GM08714 (cell line): ENCODE results near the gene KARS1.

Experiments used
- H3K4me3 ChIP-seq: fragments of 200-500 bp; sonication (Bioruptor generic); 2 replicates; pipeline ENCODE4 v1.5.1; 2014; ENCODE audit warnings: mild to moderate bottlenecking, low read length, inconsistent platforms
- ZNF274 ChIP-seq: IDR thresholded peaks from 2 replicates; pipeline ENCODE4 v1.6.1; 2012; ENCODE audit warnings: mild to moderate bottlenecking, low read depth, low read length

The KARS1 gene

DNA sequence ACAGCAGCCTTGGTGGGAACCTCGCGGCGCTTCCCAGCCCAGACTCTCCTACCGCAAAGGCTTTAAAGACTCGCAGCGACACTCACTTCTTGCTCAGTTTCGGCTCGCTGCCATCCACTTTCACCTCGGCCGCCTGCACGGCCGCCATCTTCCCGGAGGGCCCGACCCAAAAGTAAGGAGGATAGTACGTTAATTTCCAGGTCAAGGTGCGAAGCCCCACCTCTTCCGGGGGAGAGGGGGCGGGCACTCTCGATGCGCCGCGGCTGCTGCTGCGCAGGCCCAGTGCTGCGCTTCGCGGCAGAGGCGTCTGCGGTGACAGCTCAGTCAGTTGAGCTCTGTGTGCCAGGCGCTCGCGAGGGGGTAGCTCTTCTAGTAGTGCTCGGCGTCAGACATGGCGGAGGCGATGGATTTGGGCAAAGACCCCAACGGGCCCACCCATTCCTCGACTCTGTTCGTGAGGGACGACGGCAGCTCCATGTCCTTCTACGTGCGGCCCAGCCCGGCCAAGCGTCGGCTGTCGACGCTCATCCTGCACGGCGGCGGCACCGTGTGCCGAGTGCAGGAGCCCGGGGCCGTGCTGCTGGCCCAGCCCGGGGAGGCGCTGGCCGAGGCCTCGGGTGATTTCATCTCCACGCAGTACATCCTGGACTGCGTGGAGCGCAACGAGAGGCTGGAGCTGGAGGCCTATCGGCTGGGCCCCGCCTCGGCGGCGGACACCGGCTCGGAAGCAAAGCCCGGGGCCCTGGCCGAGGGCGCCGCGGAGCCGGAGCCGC is at the start of gene KARS1, which contains the start of gene TERF2IP:
Gene KARS1, minus strand, starts transcription at position 174 of the 773 bp plus-strand sequence. Its CDS starts 26 bp downstream, at position 148.
Gene TERF2IP, plus strand, starts transcription at position 282 of the 773 bp plus-strand sequence. Its CDS starts 110 bp downstream, at position 392.
- peak within 1 kb of the TSS; percentile 76 for H3K4me3 ChIP-seq
- no peak for TF ChIP-seq ZNF274

DNA sequence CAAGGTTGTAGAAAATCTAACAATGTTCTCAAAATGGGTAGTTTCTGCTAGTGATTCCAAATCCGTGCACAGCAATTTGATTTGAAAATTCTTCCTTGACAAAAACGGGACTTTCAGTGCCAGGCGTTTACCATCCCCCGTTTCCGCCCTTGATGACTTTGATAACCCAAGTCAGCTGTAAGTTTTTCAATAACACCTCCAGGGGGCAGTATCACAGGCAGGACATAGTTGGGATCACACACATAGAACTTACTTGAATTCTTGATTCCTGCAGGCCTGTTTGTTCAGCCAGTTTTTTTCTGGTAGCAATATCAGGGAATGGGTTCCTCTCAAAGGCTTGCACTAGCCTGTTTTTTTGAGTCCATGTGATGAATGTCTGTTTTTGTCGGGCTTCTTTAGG is 48.2 kb upstream of the KARS1 start:
- TF ChIP-seq ZNF274 = no peak
- no peak overlapping the region for H3K4me3 ChIP-seq

DNA sequence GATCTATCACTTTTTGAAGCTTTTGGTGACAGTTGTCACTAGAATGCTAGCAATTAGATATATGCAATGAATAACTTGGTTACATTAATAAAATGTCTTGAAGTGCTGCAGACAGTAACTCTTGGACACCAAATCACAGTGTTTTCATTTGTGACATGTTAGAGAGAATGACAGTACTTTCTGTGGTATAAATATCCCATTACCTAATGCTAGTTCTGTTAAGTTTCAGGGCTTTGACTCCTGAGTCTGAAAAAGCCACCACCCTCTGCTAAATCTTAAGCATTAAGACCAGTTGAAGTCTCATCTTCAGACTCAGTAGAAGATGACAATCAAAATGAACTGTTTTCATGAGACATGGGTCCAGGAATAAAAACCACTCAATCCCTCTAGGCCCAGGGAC is 39.9 kb upstream of the KARS1 start:
- no peak for TF ChIP-seq ZNF274
- no peak overlapping the region for H3K4me3 ChIP-seq

DNA sequence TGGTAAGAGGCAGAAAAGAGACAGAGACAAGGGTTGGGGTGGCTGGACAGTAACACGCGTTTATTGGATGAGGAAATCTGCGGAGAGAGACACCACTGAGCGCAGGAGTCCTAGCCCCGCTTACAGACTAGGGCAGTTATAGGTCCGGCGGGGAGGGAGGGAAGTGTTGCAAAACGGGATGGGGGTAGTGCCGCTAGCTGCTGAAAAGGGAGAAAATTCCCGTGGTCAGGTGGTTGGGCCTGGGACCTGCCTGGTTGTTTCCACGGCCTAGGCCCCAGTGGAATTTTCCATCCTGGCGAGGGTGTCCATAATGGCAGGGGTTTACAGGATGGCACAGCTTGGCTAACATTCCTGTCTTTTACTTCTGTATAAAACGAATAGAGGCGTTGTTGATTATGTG is 34.8 kb upstream of the KARS1 start:
- no peak for TF ChIP-seq ZNF274
- no peak overlapping the region for H3K4me3 ChIP-seq

DNA sequence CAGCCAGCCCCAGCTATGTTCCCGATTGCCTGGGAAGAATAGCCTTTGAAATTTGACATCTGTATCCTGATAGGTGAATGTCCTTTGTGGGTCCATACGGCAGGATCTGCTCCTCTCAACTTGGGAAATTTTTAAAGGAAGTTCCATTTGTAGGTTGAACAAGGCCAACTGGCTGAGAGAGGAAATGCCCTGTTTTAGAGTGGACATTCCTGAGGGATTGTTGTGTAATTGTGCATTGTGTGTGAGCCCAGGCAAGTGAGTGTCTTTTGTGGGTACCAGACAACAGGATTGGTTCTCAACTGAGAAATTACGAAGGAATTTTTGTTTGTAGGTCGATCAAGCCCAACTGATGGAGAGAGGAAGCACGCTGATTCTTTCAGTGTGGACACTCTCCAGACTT is 31.9 kb upstream of the KARS1 start:
- H3K4me3 ChIP-seq = no peak overlapping the region
- no peak for TF ChIP-seq ZNF274

DNA sequence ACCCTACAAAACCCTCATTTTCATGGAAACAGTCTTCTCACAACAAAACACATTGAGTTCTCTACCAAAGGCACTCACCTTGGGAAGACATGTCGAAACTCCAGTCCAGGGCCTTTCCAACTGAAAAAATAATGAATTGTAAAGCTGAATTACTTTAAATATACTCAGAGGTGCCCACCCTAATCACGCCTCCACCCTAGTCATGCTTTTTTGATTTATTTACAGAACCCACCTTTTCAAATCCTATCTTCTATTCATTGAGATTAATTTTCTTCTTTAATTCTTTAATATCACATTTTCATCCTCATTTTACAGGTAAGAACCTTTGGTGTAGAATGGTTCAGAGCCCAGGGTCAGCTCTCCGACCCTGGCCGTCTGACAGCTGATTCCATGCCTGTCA is 29.4 kb upstream of the KARS1 start, which contains the start of gene CPHXL2:
Gene CPHXL2, minus strand, starts transcription at position 101 of the 400 bp plus-strand sequence. Its CDS starts 10 bp downstream, at position 91.
- H3K4me3 ChIP-seq = no peak within 1 kb of the TSS
- no peak for TF ChIP-seq ZNF274

DNA sequence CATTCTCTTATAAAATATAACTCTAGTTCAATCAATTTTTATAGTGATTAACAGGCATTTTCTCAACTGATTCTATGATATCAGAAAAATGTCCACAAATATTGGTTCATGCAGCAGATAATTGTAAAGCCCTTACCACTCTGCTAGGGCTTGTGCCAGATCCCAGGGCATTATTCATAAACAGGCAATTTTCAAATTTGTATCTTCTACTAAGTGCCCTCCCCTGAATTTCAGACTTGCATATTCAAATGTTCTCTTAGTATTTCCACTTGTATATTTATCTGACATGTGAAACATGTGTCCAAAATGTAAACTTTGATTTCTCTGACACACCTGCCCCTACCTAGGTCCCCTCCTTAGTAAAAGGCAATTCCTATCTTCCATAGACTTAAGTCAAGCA is 20.0 kb upstream of the KARS1 start:
- no peak overlapping the region for H3K4me3 ChIP-seq
- no peak for TF ChIP-seq ZNF274

DNA sequence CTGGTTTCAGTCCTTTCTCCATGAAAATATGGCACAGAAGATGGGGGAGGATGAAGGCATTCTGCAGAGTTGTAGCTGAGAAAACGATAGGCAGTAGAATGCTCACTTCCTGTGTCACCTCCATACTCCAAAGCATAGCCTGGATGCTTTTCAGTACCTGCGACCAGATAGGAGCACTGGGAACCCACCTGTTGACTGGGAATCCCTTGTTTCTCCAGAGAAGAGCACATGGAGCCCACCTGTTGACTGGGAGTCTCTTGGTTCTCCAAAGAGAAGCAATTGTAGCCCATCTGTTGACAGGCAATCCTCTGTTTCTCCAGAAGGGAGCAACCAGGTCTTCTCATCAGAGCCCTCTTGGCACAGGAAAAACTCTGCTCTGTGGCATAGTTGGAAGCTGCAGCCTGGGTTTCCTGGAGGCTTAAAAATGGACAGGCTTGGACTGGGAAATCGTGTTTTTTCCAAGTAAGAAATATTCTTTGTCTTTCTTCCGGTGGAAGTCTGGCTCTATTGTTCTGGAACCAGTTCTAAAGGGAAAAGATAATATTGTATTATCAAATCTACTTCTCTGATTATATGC is 13.3 kb upstream of the KARS1 start:
- TF ChIP-seq ZNF274 = no peak
- H3K4me3 ChIP-seq = no peak overlapping the region

DNA sequence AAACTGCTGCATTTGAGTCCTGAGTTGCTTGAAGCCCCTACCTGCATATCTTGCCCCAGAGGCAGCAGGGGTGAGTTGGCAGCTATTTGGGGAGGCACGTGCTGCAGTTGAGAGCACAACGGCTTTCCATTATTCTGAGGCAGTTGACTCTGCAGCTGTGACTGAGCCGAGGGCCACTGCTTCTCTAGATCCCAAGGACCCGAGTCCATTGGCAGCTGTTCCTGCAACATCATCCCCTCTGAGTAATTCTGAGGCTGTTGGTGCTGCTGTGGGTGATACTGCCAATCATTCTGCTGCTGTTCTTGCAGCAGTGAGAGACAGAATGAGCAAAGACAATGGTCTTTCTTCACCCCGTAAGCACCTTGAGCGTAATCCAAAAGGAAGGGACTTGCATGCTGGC is 12.9 kb upstream of the KARS1 start:
- H3K4me3 ChIP-seq = no peak overlapping the region
- no peak for TF ChIP-seq ZNF274

DNA sequence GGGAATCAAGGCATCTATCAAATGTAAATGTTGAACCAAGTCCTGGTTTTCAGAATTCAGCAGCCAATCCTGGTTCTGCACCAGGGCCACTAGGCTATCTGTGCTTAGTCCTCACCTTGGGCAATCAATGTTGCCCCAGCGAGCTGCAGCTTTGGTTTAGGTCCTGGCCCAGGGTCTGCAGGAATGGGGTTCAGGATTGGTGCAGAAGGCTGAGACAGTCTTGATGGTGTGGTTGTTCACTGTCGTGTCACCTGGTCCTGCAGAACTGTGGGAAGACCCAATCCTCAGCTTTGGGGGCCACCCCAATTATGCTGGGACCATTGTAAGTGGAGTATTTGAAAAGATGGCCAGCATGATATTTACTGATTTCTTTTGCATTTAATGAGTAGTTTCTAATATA is 10.7 kb upstream of the KARS1 start:
- TF ChIP-seq ZNF274 = no peak
- H3K4me3 ChIP-seq = no peak overlapping the region

DNA sequence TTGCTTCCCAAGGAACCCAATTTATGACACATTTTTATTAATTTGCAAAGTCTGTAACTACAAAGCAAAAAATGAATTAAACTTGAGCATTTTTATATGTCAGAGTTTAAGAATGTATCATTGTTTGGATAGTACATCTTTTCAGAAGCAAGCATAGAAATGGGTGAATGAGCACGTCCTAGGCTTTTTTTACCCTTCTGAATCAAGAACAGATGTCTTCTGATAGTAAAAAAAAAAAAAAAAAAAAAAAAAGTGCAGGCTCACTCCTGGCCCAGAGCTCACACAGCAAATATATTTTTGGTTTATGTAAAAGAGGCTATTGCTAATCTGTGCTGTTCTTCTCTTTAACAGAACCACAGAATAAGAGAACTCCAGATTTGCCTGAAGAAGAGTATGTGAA is 6.5 kb upstream of the KARS1 start:
- H3K4me3 ChIP-seq = no peak overlapping the region
- no peak for TF ChIP-seq ZNF274

DNA sequence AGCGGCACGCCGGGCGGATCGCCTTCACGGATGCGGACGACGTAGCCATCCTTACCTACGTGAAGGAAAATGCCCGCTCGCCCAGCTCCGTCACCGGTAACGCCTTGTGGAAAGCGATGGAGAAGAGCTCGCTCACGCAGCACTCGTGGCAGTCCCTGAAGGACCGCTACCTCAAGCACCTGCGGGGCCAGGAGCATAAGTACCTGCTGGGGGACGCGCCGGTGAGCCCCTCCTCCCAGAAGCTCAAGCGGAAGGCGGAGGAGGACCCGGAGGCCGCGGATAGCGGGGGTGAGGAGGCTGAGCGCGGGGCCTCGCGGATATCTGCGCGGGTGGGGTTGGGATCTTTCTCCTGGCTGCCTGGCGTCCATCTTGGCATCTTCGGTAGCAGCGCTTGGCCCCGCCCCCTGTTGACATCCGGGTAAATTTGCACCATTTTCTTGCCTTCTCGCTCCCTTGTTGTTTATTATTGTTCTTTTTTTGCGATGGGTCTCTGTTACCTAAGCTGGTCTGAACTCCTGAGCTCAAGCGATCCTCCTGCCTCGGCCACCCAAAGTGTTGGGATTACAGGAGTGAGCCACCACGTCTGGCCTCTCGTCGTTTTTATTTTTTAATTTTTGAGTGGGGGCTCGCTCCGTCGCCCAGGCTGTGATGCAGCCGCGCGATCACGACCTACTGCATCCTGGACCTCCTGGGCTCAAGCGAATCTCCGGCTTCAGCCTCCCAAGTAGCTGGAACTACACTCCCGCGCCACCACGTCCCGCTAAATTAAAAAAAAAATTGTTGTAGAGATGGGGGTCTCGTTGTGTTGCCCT is 1.0 kb upstream of the KARS1 start:
- H3K4me3 ChIP-seq = peak overlapping the region; percentile 76
- TF ChIP-seq ZNF274 = no peak

DNA sequence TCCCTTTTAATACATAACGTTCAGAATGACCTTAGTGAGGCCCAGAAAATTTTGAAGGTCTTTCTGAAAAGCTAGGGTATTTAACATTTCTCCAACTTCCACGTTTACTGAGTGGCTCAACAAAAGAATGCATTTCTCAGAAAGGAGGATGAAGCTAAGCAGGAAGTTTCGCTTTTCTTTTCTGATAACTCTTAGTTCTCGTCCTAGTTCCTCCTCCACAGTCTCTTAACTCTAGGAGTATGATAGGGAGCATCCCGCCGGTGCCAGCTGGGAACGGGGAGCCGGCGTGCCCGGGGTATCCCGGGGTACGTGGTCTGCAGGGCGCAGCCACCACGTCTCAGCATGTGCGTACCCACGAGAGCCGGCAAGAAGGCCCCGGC is 363 bp downstream of the KARS1 start:
- TF ChIP-seq ZNF274 = no peak
- peak overlapping the region; percentile 76 for H3K4me3 ChIP-seq

DNA sequence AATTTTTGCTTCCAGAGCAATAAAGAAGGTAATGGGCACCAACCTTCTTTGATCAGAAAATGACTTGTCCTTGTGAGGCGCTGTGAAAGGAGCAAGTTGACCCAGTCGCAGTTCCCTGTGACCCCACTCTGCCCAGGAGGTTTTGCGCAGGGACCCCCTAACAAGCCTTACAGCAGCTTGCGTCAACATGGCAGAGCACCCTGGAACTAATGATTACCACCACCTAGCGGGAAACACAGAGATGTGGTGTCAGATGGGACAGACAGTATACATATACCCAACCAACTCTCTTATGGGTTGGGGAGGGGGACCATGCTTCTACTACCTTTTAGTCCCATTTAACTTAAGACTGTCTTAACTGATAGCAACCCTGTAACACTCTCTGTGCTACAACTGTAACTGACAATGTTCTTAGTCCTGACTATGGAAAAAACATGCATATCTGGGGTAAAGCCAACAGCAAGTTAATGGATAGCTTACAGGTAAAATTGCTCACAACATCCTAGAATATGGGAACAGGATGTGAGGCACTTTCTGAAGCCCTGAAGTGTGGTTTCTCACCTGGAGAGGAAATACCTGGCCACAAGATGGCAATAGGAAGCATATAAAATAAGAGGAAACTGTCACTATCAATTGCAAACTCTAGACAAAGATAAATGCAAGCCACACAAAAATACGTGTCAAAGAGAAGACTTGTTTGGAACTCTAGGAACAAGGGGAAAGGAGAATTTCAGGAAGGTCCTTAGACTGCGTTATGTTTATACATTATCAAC is 3.0 kb downstream of the KARS1 start:
- no peak for TF ChIP-seq ZNF274

More for the DNA sequence above, 3.0 kb downstream of the KARS1 start:
- no peak overlapping the region for H3K4me3 ChIP-seq
